DMS53 (cell line): Measurements from ENCODE around the gene PPP1R16B.
"Not testable (repeated sequence)": the region's sequence is repeated elsewhere in the genome, so short reads cannot be mapped to it uniquely, and the experiment has no call there.

Source experiments
- DNase-seq: peaks from one replicate; lab custom pipeline; 2025; lab: John Stamatoyannopoulos, UW

PPP1R16B gene

DNA sequence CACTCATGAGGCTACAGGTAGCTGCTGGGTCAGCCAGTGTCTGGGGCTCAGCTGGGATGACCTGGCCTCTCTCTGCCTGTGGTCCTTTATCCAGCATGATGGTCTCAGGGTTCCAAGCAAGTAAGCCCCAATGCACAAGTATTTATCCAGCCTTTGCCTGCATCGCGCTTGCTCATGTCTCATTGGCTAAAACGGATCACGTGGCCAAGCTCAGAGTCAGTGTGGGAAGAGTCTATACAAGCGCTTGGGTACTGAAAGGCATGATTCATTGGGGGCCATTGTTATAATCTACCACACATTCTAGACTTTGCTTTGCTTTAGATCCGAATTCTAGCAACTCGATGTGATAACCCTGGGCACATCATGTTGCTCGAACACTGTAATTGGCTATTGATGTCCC, 48.3 kb downstream of the PPP1R16B start:
- no peak for DNase-seq

- no peak for DNase-seq
These were observed 49.2 kb downstream of the PPP1R16B start for GRCh38 chr20:38854654-38855066.

DNA sequence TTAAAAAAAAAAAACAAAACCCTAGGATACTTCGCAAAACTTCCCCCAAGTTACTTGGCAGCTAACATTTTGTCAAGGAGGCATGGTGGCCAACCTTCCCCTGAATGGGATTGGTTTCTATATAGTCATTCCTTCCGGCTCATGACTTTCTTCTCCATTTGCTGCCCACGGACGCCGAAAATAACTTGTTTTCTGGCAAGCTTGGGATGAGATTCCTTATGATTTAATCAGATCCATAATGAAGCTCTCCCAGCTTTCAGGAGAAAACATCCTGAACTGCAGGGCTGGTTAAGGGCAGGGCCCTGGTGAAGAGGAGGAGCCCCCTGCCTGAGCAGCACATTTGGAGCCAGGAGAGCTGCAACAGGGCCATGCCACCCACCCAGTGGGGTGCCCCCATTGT, 49.9 kb downstream of the PPP1R16B start:
- DNase-seq = no peak

GRCh38 chr20:38856570-38856969, 51.1 kb downstream of the PPP1R16B start:
- no peak for DNase-seq

- no peak for DNase-seq
These were observed 52.2 kb downstream of the PPP1R16B start for GRCh38 chr20:38857703-38858102.

DNA sequence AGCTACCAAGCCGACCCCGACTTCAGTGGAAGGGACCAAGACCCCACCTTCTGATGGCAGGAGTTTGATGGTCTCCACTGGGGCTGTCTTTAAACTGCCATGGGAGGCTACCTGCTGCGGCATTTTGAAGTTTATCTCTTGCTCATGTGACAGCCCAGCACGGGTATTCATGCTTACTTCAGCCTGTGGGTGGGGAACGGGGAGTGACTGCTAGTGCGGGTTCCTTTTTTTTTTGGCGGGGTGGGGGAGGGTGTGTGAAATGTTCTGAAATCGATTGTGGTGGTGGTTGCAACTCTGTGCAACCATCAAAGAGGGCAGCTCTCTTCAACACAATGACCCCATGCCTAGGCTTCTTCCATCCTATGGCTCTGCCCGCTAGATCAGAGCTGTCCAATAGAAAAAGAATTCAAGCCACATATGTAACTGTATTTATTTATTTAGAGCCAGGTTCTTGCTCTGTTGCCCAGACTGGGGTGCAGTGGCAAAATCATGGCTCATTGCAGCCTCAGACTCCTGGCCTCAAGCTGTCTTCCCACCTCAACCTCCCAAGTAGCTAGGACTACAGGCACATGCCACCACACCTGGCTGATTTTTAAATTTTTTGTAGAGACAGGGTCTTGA, 53.7 kb downstream of the PPP1R16B start:
- no peak for DNase-seq

- not testable (repeated sequence) for DNase-seq
These were observed 54.4 kb downstream of the PPP1R16B start for GRCh38 chr20:38859857-38860256.

DNA sequence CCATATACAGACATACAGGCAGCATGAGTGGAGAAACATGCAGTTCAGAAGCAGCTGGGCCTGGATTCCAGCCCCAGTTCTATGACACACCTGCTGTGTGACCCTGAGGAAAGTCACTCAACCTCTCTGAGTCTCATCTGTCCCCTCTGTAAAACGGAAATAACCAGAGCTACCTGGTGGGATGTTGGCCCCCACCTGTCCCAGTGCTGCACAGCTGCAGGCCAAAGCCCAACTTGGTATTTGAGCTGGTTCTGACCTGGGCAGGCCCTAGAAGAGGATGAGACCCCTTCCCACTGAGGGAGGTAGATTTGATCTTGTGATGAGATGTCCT, 55.5 kb downstream of the PPP1R16B start:
- DNase-seq = no peak

- no peak for DNase-seq
These were observed 56.7 kb downstream of the PPP1R16B start for GRCh38 chr20:38862226-38862625.

DNA sequence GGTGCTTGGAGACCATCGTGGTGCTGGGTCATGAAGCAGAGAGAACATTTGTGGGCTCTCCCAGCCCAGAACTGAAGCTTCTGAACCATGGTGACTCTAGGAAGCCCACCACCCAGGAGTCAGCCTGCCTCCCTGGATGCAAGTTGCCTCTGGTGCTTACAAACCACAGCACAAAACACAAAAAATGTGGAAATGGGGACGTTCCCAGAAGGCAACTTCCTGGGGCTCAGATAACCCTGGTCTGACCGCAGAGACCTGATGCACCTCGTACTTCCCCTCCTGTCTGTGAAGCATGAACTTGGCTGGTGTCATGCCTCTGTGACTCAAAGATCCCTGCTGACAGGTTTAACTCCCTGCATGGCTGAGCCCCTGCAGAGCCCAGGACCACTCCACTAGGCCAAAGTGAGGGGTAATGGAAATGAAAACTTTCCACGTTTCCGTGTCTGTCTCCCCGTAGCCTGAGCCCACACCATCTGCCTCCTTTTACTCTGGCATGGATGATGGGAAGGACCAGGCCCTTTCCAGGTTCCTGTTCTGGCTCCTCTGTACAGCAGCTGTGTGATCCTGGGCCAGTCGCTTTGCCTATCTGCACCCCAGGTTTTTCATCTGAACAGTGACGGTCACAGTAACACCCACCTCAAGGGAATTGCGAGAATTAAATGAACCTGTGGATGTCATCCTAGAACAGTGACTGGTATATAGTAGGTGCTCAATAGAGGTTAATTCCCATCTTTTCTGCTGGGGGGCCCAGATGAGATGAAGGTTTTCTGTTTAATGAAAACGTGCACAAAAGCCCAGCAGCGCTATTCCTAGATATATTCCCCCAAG, 57.7 kb downstream of the PPP1R16B start:
- no peak for DNase-seq

- no peak for DNase-seq
These were observed 59.2 kb downstream of the PPP1R16B start for GRCh38 chr20:38864662-38865061.

DNA sequence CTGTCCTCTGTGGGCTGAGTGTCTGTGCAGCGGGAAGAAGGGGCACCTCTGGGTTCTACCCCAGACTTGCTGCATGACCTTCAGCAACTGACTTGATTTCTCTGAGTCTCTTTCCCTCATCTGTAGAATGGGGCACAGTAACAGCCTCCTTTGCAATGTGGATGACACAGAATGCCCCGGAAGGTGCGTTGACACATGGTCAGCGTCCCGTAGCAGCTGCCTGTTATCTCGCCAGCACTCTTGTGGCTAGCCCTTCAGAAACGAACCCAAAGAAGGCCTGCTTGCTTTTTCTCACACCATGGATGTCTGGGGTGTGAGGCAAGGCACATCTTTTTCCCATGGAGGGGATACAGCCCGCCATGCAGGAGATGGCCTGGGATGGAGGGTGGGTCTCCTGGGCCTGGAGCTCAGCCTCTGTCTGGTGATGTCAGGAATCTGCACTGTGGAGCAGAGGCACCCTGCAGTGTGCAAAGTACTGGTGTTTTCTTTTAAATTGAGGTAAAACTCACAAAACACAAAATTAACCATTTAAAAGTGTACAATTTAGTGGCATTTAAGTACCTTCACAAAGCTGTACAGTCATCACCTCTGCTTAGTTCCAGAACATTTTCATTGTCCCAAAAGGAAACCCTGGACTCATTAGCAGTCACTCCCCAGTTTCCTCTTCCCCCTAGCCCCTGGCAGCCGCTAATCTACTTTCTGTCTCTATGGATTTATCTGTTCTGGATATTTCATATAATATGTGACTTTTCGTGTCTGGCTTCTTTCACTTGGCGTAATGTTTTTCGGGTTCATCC, 61.0 kb downstream of the PPP1R16B start:
- no peak for DNase-seq

- DNase-seq = no peak
These were observed 61.5 kb downstream of the PPP1R16B start for GRCh38 chr20:38867062-38867359.

GRCh38 chr20:38870733-38871559, 65.4 kb downstream of the PPP1R16B start:
- no peak for DNase-seq

DNA sequence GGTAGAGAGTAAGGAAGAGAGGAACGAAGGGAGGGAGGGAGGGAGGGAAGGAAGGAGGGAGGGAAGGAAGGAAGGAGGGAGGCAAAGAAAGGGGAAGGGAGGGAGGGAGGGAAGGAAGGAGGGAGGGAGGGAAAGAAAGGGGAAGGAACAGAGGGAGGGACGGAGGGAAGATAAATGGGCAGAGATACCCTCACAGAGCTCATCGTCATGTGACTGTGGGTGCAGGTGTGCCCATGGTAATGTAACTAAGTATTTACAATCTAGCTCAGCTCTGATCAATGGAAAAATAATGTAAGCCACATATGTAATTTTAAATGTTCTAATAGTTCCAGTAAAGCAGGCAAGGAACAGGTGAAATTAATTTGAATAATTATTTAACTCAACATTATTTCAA, 66.1 kb downstream of the PPP1R16B start:
- DNase-seq = no peak

GRCh38 chr20:38872036-38872435, 66.5 kb downstream of the PPP1R16B start:
- no peak for DNase-seq

GRCh38 chr20:38872491-38873049, 67.1 kb downstream of the PPP1R16B start:
- DNase-seq = no peak

- DNase-seq = no peak
These were observed 67.6 kb downstream of the PPP1R16B start for GRCh38 chr20:38873050-38873581.

DNA sequence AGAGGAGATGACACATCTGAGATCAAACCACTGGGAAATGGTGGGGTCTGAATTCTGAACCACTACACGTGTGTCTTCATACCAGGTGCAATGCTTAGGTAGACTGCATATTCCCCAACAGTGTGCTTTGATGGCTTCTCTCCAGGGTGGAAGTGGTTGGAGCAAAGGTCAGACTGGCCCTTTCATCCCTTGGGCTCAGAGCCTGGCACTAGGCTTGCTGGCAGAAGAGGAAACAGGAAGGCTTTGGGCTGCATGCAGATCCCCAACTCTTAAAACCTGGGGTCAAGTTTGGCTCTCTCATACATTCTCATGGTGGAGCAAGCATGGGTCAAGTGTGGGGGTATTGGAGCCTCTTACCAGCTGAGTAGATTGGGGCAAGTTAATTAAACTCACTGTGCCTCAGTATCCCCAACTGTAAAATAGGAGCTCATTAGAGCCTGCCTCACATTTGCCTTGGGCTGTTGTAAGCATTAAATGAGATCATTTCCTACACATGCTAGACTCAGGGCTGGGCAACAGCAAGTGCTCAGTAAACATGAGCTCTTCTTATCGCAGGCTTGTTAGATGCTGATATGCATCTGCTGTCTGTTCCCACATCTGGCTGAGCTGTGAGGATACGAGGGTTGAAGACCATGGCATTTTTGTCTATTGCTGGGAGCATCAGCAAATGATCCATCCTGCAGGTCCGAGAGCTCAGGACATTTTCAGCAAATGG, 69.1 kb downstream of the PPP1R16B start:
- no peak for DNase-seq

GRCh38 chr20:38875175-38875993, 69.9 kb downstream of the PPP1R16B start:
- DNase-seq = no peak
